SH-SY5Y (cell line): ENCODE results near the gene STX16.

Source experiments
- GATA2 ChIP-seq: IDR thresholded peaks from 2 replicates; pipeline ENCODE4 v1.6.1; 2011; ENCODE audit warnings: mild to moderate bottlenecking, low read depth, low read length
- GATA3 ChIP-seq: IDR thresholded peaks from 2 replicates; pipeline ENCODE4 v1.6.1; 2011; ENCODE audit warnings: low read depth, mild to moderate bottlenecking, low read length, moderate library complexity

DNA sequence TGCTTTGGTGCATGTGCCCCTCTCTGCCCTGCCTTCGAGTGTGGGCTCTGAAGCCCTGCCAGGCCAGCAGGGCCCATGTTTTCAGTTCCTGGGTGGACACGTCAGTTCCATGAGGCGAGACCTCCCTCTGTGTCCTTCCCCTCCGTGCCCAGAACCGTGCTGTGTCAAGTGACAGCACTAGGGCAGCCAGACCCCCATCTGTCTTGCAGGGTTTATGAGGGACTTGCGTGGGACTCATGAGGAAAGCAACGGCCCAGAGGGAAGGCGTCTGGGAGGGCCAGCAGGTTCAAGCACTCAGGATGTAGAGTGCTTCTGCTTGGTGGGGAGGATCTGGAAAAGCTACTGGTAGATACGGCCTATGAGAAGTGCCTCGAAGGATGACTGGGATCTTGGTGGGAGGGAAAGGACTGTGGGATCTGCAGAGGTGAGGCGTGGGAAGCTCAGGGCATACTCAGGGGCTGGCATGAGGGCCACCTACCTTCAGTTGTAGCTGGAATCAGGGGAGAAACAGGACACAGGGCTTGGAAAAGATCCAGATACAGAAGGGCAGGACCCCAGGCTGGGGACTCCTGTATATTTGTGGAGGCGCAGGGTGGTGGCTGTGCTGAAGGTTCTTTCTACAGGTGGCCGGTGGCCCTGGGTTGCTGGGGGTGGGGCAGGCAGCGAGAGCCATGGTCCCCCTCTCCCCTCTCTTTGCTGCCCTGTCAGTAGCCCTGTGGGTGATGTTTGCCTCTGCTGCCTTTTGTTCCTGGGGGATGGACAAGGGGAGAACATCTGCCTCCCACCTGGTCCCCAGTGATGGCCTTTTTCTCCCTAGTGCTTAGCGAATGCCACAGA is 47.0 kb downstream of the STX16 start:
- TF ChIP-seq GATA2 (no peak), GATA3 (no peak)
